Brain microvascular endothelial cell (primary cell): ENCODE data around the gene RCN1.

Source experiments
- DNase-seq: peaks from one replicate; pipeline ENCODE4 v3.0.0-alpha.2; 2020
- H3K27ac ChIP-seq: fragments of 250-450 bp; sonication (Bioruptor Pico); 2 replicates; pipeline ENCODE4 v1.5.1; 2020; ENCODE audit warnings: mild to moderate bottlenecking, moderate library complexity
- H3K27me3 ChIP-seq: fragments of 250-450 bp; sonication (Bioruptor Pico); replicated peaks from 2 replicates; pipeline ENCODE4 v1.5.1; 2020; ENCODE audit warnings: mild to moderate bottlenecking
- H3K36me3 ChIP-seq: fragments of 250-450 bp; sonication (Bioruptor Pico); replicated peaks from 2 replicates; pipeline ENCODE4 v1.5.1; 2020; ENCODE audit warnings: mild to moderate bottlenecking
- H3K4me3 ChIP-seq: 2 replicates; pipeline ENCODE4 v1.5.1; 2011; ENCODE audit warnings: low read depth, mild to moderate bottlenecking, control low read depth, low read length, moderate library complexity
- CTCF ChIP-seq: IDR thresholded peaks from 2 replicates; pipeline ENCODE4 v1.5.1; 2011; ENCODE audit warnings: low read depth, mild to moderate bottlenecking, moderate library complexity, low read length, control low read depth, inconsistent platforms; ENCODE audit errors: missing control alignments
- in situ Hi-C: cut with HindIII; loops from 2 replicates; pipeline ENCODE4 v1.10.0; 2017; ENCODE audit warnings: low sequenced_read_pairs, low pct_ligation_motif_present

RCN1 gene

GRCh38 chr11:32090545-32091370, at the start of gene RCN1:
Gene RCN1, plus strand, starts transcription at chr11:32091074. Its CDS starts 123 bp downstream, at chr11:32091197.
- DNase-seq = peak; percentile 61
- Histone ChIP-seq H3K27me3 (no peaks in the 10 kb centered on the region), H3K4me3 (peak within 1 kb of the TSS; percentile 80), H3K36me3 (no peaks in the 10 kb centered on the region), H3K27ac (peak within 1 kb of the TSS; percentile 94)
- TF ChIP-seq CTCF = no peak
- in situ Hi-C loops = no loop called here

GRCh38 chr11:32043737-32044136, 47.1 kb upstream of the RCN1 start:
- Histone ChIP-seq H3K36me3 (no peaks in the 10 kb centered on the region), H3K27ac (no peak overlapping the region), H3K4me3 (no peak overlapping the region), H3K27me3 (no peaks in the 10 kb centered on the region)
- in situ Hi-C loops = no loop called here
- DNase-seq = no peak
- no peak for TF ChIP-seq CTCF

- DNase-seq = no peak
- in situ Hi-C loops = no loop called here
- no peaks in the 10 kb centered on the region for H3K27me3 ChIP-seq
- H3K27ac ChIP-seq = no peak overlapping the region
- no peaks in the 10 kb centered on the region for H3K36me3 ChIP-seq
- no peak for TF ChIP-seq CTCF
- H3K4me3 ChIP-seq = no peak overlapping the region
These were observed 46.6 kb upstream of the RCN1 start for GRCh38 chr11:32044158-32044863.

GRCh38 chr11:32045456-32045855, 45.4 kb upstream of the RCN1 start:
- DNase-seq = no peak
- Histone ChIP-seq H3K36me3 (no peaks in the 10 kb centered on the region), H3K27me3 (peaks cover 2% of the 10 kb centered on the region), H3K4me3 (no peak overlapping the region), H3K27ac (no peak overlapping the region)
- no peak for TF ChIP-seq CTCF
- in situ Hi-C loops = no loop called here

- in situ Hi-C loops = no loop called here
- no peak overlapping the region for H3K27ac ChIP-seq
- no peak for DNase-seq
- no peak overlapping the region for H3K4me3 ChIP-seq
- peaks cover 2% of the 10 kb centered on the region for H3K27me3 ChIP-seq
- H3K36me3 ChIP-seq = no peaks in the 10 kb centered on the region
- no peak for TF ChIP-seq CTCF
These were observed 40.6 kb upstream of the RCN1 start for GRCh38 chr11:32050264-32050663.
